ENCODE measurements around the gene EBF4.

Gene EBF4

GRCh38 chr20:2747676-2748235 is 55.2 kb downstream of the EBF4 start:
- no peak overlapping the region for H3K27ac ChIP-seq
- TF ChIP-seq ZFX (IDR thresholded peaks at IDR 0.05), result no peak

GRCh38 chr20:2748551-2749342 is 56.2 kb downstream of the EBF4 start:
- TF ChIP-seq ZFX (IDR thresholded peaks at IDR 0.05) (no peak), CTCF (conservative IDR thresholded peaks at IDR 0.05) (no peak)
- H3K27ac ChIP-seq, result no peak overlapping the region

GRCh38 chr20:2749343-2749950 is 56.9 kb downstream of the EBF4 start:
- H3K27ac ChIP-seq, result peak overlapping the region; percentile 91; the same call in 1 of the 2 replicates
- TF ChIP-seq CTCF (conservative IDR thresholded peaks at IDR 0.05), result no peak
- TF ChIP-seq ZFX (IDR thresholded peaks at IDR 0.05), result no peak

GRCh38 chr20:2749951-2750490 is 57.4 kb downstream of the EBF4 start:
- H3K27ac ChIP-seq, result peak overlapping the region; percentile 91
- TF ChIP-seq CTCF (conservative IDR thresholded peaks at IDR 0.05), result no peak

GRCh38 chr20:2750491-2751251 is 58.1 kb downstream of the EBF4 start:
- TF ChIP-seq CTCF (conservative IDR thresholded peaks at IDR 0.05) (no peak), ZFX (IDR thresholded peaks at IDR 0.05) (no peak)
- H3K27ac ChIP-seq, result peak overlapping the region; percentile 91

- H3K27ac ChIP-seq, result peak overlapping the region; percentile 91
- TF ChIP-seq CTCF (conservative IDR thresholded peaks at IDR 0.05), result no peak
- TF ChIP-seq ZFX (IDR thresholded peaks at IDR 0.05), result no peak
Measured at GRCh38 chr20:2751347-2751877, 58.8 kb downstream of the EBF4 start.

GRCh38 chr20:2751878-2752566 is 59.4 kb downstream of the EBF4 start:
- TF ChIP-seq ZFX (IDR thresholded peaks at IDR 0.05) (0 out of 2 replicates have a peak, but pooled peaks have one; percentile 14), CTCF (conservative IDR thresholded peaks at IDR 0.05) (no peak)
- peak overlapping the region; percentile 91 for H3K27ac ChIP-seq

All from C4-2B (cell line).